HuH-7 (cell line): Measurements from ENCODE around the gene SPTLC1.

Experiments used
- DNase-seq: peaks from one replicate; pipeline ENCODE4 v3.0.0; 2011; ENCODE audit warnings: low spot score

Gene SPTLC1

DNA sequence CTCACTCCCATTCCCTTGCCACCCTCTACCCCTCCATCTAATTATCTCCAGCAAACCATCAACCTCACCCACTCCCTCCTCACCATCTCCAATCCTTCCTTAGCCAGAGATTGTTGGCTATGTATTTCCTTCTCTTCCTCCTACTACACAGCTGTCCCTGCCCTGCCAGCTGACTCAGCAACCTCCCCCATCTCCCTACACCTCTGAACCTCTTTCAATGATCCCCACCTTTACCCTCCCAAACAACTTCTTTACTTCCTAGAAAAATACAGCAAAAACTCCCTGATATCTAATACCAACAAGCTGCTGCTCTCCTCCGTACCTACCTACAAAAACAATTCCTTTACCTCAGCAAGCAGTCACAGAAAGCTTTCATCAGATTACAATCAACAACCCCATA is 37.3 kb downstream of the SPTLC1 start:
- no peak for DNase-seq

DNA sequence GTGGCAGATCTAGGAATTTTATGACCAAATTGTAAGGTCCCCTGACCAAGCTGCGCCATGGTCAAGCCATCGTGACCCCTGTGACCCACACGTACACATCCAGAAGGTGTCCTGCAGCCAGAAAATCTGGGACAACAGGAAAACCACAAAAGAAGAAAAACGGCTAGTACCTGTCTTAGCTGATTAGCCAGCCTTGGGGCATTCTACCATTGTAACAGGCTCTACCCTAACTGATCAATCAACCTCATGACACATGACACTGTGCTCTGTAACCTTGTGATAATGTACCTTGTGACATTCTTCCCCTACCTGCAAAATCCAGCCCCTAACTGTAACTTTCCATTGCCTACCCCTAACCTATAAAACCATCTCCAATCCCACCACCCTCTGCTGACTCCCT is 43.6 kb downstream of the SPTLC1 start:
- no peak for DNase-seq

GRCh38 chr9:92066168-92066567 is 49.0 kb downstream of the SPTLC1 start:
- no peak for DNase-seq

DNA sequence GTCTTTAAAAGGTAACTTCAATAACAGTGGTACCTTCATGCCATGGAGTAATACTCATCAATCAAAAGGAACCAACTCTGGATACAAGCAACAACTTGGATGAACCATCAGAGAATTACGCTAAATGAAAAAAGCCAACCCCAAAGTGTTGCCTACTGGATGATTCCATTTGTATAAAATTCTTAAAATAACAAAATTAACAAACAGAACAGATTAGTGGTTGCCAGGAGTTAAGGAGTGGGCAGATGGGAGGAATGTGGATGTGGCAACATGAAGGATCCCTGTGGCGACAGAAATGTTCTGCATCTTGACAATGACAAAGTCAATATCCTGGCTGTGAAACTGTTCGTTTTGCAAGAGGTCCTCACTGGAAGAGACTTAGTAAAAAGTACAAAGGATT is 50.5 kb downstream of the SPTLC1 start:
- DNase-seq: no peak

- no peak for DNase-seq
Observed at GRCh38 chr9:92061184-92061583, 54.0 kb downstream of the SPTLC1 start.

DNA sequence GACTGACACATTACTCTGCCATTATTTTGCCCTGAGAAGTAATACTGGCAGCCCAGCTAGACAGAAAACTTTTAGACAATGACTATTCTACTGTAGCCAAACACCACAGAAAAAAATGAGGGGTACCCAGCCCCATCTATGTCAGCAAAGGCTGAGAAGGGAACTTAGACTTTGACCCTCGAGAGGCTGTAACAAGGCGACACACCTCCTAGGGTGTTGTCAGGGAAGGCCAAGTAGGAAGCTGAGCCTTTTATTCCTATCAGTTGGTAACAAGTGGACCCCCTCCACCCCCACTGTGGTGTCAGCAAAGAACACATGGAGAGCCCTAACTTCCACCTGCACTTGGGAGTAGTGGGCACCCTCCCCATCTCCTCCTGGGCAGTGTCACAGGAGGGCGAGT is 55.6 kb downstream of the SPTLC1 start:
- DNase-seq: no peak

GRCh38 chr9:92058723-92059444 is 56.3 kb downstream of the SPTLC1 start:
- no peak for DNase-seq

GRCh38 chr9:92058026-92058425 is 57.2 kb downstream of the SPTLC1 start:
- no peak for DNase-seq

DNA sequence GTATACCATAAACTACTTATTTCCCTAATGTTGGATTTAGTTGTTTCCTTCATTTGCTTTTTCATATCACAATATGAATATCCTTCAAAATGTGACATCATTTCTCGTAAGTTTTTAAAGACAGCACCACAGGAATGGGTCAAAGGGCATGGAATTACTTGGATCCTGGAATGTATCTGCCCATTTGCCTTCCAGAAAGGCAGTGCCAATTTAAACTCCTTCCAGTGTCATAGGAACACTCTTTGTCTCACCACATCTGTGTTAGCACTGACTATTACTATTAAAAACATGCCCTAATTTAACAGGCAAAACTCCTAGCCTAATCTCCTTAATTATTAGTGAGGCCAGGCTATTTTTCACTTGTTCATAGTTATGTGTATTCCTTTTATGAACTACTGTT is 58.0 kb downstream of the SPTLC1 start:
- no peak for DNase-seq

DNA sequence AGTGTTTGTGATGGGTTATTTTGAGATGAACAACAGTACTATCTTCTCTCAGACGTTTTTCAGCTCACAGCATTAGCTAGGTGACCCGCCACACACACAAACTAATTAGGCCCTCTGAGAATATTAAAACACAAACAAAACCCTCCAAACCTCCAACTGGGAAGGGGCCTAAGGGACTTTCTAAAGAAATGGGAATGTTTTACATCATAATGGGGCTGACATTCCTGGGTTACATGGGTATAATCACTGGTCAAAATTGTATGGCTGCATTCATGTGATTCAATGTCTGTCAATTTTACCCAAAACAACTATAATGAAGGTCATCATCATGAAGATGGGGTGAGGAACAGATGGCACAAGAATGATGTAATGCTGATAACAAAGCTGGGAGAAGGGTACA is 59.6 kb downstream of the SPTLC1 start:
- no peak for DNase-seq

DNA sequence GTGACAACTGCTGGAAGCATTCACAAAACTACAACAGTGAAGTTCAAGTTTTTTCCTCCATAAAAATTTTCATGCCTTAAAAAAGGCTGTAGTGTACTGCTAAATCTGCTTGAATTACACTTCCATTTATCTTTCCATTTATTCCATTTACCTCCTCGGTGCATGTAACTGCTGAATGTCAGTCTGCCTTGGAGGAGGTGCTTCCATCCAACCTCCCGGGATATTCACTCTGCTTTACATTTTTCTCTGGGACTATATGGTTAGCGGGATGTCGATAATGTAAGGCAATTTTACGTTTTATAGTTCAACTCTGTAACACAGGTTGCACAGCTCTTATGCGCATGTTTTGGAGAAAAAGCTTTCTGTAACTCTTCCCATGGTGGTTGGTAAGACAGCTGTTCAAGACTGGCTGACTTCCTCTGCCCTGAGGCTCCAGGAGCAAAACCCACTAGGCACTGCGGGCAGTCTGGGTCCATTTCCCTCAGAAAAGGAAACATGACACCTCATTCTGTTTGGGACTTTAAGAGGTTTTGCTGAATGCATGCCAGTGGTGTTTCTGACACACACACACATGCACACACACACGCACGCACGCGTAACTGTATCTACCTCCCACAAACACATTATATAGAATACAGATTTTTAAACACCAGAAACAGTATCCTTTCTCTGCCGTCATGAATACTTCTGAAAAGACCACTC is 66.1 kb downstream of the SPTLC1 start:
- no peak for DNase-seq

DNA sequence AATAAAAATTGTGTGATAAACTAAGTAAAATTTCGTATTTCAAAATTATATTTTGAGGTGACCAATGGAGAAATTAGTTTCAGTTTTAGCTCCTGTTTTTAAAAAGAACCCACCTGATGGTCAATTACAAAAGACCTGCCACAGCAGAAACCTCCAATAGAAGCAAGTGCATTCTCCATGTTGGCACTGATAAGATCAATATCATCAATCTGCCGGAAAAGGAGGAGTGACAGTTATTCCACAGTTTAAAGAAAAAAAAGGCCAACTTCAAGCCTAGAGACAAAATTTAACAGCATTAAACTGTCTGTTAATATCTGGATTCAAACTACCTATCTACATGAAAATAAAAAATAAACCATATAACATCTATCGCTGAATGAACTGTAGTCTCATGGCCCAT is 67.7 kb downstream of the SPTLC1 start:
- no peak for DNase-seq

- no peak for DNase-seq
Observed at GRCh38 chr9:92046676-92047075, 68.5 kb downstream of the SPTLC1 start.

DNA sequence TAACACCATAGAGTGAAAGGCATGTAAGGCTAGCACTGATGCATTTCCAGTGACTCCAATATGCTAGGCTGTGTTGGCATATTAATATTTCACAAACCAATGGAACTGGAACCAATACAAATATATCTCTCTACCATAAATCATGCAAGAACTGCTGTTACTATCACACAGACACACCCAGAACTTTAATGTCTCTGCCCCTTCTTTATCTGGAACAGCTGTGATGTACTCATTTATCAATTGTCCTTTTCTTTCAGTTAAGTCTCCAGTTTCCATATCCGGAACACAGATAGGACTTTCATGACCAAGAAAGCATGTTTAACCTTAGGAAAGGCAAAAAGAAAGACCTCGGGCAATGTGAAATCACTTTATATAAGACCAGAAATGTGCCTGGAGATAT is 70.3 kb downstream of the SPTLC1 start:
- DNase-seq: no peak

- DNase-seq: no peak
Observed at GRCh38 chr9:92043002-92043401, 72.2 kb downstream of the SPTLC1 start.

GRCh38 chr9:92042260-92042659 is 73.0 kb downstream of the SPTLC1 start:
- DNase-seq: no peak

GRCh38 chr9:92036756-92037155 is 78.5 kb downstream of the SPTLC1 start:
- no peak for DNase-seq

DNA sequence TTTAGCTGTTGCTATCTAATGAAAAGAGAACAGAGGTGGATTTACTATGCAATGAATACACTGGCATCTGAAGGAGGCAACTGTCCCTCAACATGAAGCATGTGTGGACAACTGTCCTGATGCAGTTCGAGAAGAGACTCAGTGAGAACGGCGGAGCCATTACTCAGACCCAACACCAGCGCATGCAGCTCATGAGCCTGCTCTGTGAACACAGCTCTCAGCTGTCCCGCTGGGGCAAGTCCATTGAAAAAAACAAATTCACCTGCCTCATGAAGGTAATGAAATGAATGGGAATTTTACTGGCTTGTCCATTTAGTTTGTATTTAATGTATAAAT is 78.8 kb downstream of the SPTLC1 start:
- DNase-seq: no peak

- DNase-seq: no peak
Observed at GRCh38 chr9:92035687-92036410, 79.4 kb downstream of the SPTLC1 start.

DNA sequence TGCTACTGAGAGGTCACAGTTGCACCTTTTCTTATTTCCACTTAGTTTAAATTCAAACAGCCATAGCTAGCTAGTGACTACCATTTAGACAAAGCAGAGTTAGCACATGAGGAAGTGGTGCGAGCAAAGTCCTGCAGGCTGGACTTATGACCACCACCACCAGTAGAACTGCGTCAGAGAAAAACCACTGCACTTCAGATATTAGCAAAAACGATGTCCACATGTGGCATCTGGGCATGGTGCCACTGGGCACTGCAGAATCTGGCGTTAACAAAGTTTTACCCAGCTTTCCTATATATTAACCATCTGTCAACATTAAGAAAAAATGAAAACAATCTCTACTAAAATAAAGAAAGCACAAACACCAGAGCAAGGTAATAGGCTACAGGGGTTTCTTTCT is 80.1 kb downstream of the SPTLC1 start:
- no peak for DNase-seq

- no peak for DNase-seq
Observed at GRCh38 chr9:92033991-92034390, 81.2 kb downstream of the SPTLC1 start.

GRCh38 chr9:92033307-92033706 is 81.9 kb downstream of the SPTLC1 start:
- no peak for DNase-seq

GRCh38 chr9:92032891-92033290 is 82.3 kb downstream of the SPTLC1 start:
- DNase-seq: no peak
